Measurements from ENCODE around the gene PURA. TPM values are rescaled to one million over a fixed set of nuclear protein-coding genes. Genes with fewer than 3 reads are reported as not detected.

Gene PURA
- total and polyA plus RNA-seq, 4 donors = 2.8 to 14.7 (median 5.6) TPM

DNA sequence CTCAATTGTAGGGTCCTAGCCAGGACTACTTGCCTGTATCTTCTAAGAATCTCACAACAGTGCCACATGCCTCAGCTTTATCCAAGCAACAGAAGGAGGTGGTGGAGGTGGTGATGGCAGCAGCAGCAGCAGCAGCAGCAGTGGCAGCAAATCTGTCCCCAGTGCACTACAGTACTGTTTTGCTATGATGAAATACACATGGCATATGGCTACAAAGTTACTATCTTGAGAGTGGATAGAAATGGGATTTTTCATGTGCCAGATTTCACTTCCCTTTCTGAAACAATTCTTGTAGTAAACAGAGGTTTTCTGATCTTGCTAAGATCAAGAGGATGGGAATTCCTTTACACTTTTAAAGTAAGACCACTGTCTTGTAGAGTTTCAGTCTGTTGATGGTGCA is 53.0 kb downstream of the PURA start:
- no peak for DNase-seq (ENCODE audit: low spot score)
- no peak overlapping the region for H3K4me3 ChIP-seq (ENCODE audit: low read depth in 1 of 3, low read length in 3 of 3)
- no peaks in the 10 kb centered on the region for H3K9me3 ChIP-seq (ENCODE audit: control insufficient read depth in 4 of 4, low read length in 3 of 4)
- no peak overlapping the region for H3K9ac ChIP-seq (ENCODE audit: low read depth in 1 of 2, low read length in 2 of 2)
- no peaks in the 10 kb centered on the region for H3K27me3 ChIP-seq (ENCODE audit: control insufficient read depth in 4 of 4, insufficient read depth in 4 of 4, low read length in 3 of 4)
- no peaks in the 10 kb centered on the region for H3K36me3 ChIP-seq (ENCODE audit: control insufficient read depth in 4 of 4, insufficient read depth in 3 of 4, low read depth in 1 of 4, low read length in 3 of 4)
- TF ChIP-seq HNF4G (IDR thresholded peaks at IDR 0.05) = no peak
- no peak overlapping the region for H3K27ac ChIP-seq (ENCODE audit: low read depth in 1 of 2, low read length in 2 of 2)
- H3K4me1 ChIP-seq (ENCODE audit: control insufficient read depth in 4 of 4, insufficient read depth in 4 of 4, low read length in 3 of 4) = peaks cover 2 to 13% (median 8%) of the 10 kb centered on the region in 4 donors

DNA sequence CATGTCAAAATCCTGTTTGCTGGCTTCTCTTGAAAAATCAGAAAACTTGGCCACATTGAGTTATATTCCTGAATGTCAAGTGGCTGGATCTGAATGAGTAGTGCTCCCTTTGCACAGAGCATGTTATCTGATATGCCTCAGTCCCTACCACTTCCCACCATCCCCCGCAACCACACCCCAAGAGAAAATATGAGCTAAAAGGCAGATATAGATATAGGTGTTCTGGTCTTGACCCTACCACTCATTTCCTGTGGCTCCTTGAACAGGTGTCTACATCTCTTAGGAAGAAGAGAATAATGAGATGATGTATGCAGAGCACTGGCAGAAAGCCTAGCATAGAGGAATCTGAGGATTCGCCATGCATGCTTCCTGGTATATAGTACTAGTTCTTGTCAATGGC is 54.5 kb downstream of the PURA start:
- no peak overlapping the region for H3K27ac ChIP-seq (ENCODE audit: low read depth in 1 of 2, low read length in 2 of 2)
- H3K4me3 ChIP-seq (ENCODE audit: low read depth in 1 of 3, low read length in 3 of 3) = no peak overlapping the region
- H3K9ac ChIP-seq (ENCODE audit: low read depth in 1 of 2, low read length in 2 of 2) = no peak overlapping the region
- H3K4me1 ChIP-seq (ENCODE audit: control insufficient read depth in 4 of 4, insufficient read depth in 4 of 4, low read length in 3 of 4) = peaks cover 2 to 13% (median 8%) of the 10 kb centered on the region in 4 donors
- WGBS = 99% methylated on average over 2 of the region's 2 CpGs
- no peaks in the 10 kb centered on the region for H3K9me3 ChIP-seq (ENCODE audit: control insufficient read depth in 4 of 4, low read length in 3 of 4)
- no peak for TF ChIP-seq SP1 (IDR thresholded peaks at IDR 0.05)
- TF ChIP-seq, protein P1, sequence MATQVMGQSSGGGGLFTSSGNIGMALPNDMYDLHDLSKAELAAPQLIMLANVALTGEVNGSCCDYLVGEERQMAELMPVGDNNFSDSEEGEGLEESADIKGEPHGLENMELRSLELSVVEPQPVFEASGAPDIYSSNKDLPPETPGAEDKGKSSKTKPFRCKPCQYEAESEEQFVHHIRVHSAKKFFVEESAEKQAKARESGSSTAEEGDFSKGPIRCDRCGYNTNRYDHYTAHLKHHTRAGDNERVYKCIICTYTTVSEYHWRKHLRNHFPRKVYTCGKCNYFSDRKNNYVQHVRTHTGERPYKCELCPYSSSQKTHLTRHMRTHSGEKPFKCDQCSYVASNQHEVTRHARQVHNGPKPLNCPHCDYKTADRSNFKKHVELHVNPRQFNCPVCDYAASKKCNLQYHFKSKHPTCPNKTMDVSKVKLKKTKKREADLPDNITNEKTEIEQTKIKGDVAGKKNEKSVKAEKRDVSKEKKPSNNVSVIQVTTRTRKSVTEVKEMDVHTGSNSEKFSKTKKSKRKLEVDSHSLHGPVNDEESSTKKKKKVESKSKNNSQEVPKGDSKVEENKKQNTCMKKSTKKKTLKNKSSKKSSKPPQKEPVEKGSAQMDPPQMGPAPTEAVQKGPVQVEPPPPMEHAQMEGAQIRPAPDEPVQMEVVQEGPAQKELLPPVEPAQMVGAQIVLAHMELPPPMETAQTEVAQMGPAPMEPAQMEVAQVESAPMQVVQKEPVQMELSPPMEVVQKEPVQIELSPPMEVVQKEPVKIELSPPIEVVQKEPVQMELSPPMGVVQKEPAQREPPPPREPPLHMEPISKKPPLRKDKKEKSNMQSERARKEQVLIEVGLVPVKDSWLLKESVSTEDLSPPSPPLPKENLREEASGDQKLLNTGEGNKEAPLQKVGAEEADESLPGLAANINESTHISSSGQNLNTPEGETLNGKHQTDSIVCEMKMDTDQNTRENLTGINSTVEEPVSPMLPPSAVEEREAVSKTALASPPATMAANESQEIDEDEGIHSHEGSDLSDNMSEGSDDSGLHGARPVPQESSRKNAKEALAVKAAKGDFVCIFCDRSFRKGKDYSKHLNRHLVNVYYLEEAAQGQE (IDR thresholded peaks at IDR 0.05) = no peak
- TF ChIP-seq RAD21 (IDR thresholded peaks at IDR 0.05) = no peak
- TF ChIP-seq HNF4A (conservative IDR thresholded peaks at IDR 0.05) = no peak
- no peak for TF ChIP-seq FOXA1 (IDR thresholded peaks at IDR 0.05)
- TF ChIP-seq, protein P2, sequence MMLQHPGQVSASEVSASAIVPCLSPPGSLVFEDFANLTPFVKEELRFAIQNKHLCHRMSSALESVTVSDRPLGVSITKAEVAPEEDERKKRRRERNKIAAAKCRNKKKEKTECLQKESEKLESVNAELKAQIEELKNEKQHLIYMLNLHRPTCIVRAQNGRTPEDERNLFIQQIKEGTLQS (IDR thresholded peaks at IDR 0.05) = no peak
- no peak for TF ChIP-seq JUND (IDR thresholded peaks at IDR 0.05)
- TF ChIP-seq NR2F2 (IDR thresholded peaks at IDR 0.05) = no peak
- no peak for TF ChIP-seq TAF1 (conservative IDR thresholded peaks at IDR 0.05)
- TF ChIP-seq, protein P3, sequence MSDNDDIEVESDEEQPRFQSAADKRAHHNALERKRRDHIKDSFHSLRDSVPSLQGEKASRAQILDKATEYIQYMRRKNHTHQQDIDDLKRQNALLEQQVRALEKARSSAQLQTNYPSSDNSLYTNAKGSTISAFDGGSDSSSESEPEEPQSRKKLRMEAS (IDR thresholded peaks at IDR 0.05) = no peak
- TF ChIP-seq, protein P4, sequence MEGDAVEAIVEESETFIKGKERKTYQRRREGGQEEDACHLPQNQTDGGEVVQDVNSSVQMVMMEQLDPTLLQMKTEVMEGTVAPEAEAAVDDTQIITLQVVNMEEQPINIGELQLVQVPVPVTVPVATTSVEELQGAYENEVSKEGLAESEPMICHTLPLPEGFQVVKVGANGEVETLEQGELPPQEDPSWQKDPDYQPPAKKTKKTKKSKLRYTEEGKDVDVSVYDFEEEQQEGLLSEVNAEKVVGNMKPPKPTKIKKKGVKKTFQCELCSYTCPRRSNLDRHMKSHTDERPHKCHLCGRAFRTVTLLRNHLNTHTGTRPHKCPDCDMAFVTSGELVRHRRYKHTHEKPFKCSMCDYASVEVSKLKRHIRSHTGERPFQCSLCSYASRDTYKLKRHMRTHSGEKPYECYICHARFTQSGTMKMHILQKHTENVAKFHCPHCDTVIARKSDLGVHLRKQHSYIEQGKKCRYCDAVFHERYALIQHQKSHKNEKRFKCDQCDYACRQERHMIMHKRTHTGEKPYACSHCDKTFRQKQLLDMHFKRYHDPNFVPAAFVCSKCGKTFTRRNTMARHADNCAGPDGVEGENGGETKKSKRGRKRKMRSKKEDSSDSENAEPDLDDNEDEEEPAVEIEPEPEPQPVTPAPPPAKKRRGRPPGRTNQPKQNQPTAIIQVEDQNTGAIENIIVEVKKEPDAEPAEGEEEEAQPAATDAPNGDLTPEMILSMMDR (IDR thresholded peaks at IDR 0.05; ENCODE audit: low read depth, low read length, missing input control) = no peak
- TF ChIP-seq RXRA (IDR thresholded peaks at IDR 0.05) = no peak
- no peak for TF ChIP-seq HNF4G (IDR thresholded peaks at IDR 0.05)
- no peak for TF ChIP-seq FOXA2 (IDR thresholded peaks at IDR 0.05)
- TF ChIP-seq, protein P5, sequence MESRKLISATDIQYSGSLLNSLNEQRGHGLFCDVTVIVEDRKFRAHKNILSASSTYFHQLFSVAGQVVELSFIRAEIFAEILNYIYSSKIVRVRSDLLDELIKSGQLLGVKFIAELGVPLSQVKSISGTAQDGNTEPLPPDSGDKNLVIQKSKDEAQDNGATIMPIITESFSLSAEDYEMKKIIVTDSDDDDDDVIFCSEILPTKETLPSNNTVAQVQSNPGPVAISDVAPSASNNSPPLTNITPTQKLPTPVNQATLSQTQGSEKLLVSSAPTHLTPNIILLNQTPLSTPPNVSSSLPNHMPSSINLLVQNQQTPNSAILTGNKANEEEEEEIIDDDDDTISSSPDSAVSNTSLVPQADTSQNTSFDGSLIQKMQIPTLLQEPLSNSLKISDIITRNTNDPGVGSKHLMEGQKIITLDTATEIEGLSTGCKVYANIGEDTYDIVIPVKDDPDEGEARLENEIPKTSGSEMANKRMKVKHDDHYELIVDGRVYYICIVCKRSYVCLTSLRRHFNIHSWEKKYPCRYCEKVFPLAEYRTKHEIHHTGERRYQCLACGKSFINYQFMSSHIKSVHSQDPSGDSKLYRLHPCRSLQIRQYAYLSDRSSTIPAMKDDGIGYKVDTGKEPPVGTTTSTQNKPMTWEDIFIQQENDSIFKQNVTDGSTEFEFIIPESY (IDR thresholded peaks at IDR 0.05) = no peak
- DNase-seq (ENCODE audit: low spot score) = no peak
- no peaks in the 10 kb centered on the region for H3K36me3 ChIP-seq (ENCODE audit: control insufficient read depth in 4 of 4, insufficient read depth in 3 of 4, low read depth in 1 of 4, low read length in 3 of 4)
- no peaks in the 10 kb centered on the region for H3K27me3 ChIP-seq (ENCODE audit: control insufficient read depth in 4 of 4, insufficient read depth in 4 of 4, low read length in 3 of 4)

All from liver (tissue), 9 donors.